Liver (tissue), 3 donors: ENCODE measurements around the gene TMEM223.

Experiments used
- HNF4A ChIP-seq, 2 donors: conservative IDR thresholded peaks; 2 replicates each; pipeline ENCODE4 v1.6.1; 2016; ENCODE audit warnings: antibody characterized with exemption in 2 of 2, mild to moderate bottlenecking in 2 of 2
- JUND ChIP-seq, 2 donors: IDR thresholded peaks; 2 replicates each; pipeline ENCODE4 v1.6.1; 2016; ENCODE audit warnings: antibody characterized with exemption in 2 of 2
- RAD21 ChIP-seq, 2 donors: IDR thresholded peaks; 2 replicates each; pipeline ENCODE4 v1.6.1; 2016; ENCODE audit warnings: antibody characterized with exemption in 2 of 2, mild to moderate bottlenecking in 2 of 2
- SP1 ChIP-seq: IDR thresholded peaks from 2 replicates; pipeline ENCODE4 v1.6.1; 2018; ENCODE audit warnings: antibody characterized with exemption, mild to moderate bottlenecking
- TAF1 ChIP-seq: conservative IDR thresholded peaks from 2 replicates; pipeline ENCODE4 v1.6.1; 2016; ENCODE audit warnings: antibody characterized with exemption, mild to moderate bottlenecking
- YY1 ChIP-seq: IDR thresholded peaks from 2 replicates; pipeline ENCODE4 v1.6.1; 2016; ENCODE audit warnings: antibody characterized with exemption, mild to moderate bottlenecking
- TF ChIP-seq, protein P1 (sequence below): fragments of 150-350 bp; IDR thresholded peaks from 2 replicates; pipeline ENCODE4 v1.5.1; 2017; ENCODE audit warnings: improper control_type of control experiment, low read depth, low read length; ENCODE audit not compliant: missing input control
- TF ChIP-seq, protein P2 (sequence below): IDR thresholded peaks from 2 replicates; pipeline ENCODE4 v1.6.1; 2016; ENCODE audit warnings: antibody characterized with exemption, mild to moderate bottlenecking
- TF ChIP-seq, protein P3 (sequence below): IDR thresholded peaks from 2 replicates; pipeline ENCODE4 v1.6.1; 2016; ENCODE audit warnings: antibody characterized with exemption
- donor health status: healthy.
- donor health status: healthy.

DNA sequence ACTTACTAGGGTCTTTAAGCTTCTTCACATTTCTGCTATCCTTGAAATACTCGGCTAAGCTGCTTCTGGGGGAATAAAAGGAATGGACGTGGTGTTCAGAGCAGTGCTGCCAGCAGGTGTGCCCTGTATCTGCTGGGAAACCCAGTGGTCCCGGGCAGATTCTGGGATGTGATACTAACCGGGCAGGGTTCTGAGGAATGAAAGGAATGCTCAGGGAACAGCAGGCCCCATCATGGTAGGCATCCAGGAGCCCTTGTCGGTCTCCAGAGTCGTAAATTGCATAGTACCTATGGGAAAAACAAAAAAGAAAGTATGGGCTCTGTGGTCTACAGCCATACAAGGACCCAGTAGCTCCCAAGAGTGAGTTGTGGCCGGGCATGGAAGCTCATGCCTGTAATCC, 4.5 kb upstream of the TMEM223 start:
- TF ChIP-seq, protein P1, sequence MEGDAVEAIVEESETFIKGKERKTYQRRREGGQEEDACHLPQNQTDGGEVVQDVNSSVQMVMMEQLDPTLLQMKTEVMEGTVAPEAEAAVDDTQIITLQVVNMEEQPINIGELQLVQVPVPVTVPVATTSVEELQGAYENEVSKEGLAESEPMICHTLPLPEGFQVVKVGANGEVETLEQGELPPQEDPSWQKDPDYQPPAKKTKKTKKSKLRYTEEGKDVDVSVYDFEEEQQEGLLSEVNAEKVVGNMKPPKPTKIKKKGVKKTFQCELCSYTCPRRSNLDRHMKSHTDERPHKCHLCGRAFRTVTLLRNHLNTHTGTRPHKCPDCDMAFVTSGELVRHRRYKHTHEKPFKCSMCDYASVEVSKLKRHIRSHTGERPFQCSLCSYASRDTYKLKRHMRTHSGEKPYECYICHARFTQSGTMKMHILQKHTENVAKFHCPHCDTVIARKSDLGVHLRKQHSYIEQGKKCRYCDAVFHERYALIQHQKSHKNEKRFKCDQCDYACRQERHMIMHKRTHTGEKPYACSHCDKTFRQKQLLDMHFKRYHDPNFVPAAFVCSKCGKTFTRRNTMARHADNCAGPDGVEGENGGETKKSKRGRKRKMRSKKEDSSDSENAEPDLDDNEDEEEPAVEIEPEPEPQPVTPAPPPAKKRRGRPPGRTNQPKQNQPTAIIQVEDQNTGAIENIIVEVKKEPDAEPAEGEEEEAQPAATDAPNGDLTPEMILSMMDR = no peak
- TF ChIP-seq, protein P2, sequence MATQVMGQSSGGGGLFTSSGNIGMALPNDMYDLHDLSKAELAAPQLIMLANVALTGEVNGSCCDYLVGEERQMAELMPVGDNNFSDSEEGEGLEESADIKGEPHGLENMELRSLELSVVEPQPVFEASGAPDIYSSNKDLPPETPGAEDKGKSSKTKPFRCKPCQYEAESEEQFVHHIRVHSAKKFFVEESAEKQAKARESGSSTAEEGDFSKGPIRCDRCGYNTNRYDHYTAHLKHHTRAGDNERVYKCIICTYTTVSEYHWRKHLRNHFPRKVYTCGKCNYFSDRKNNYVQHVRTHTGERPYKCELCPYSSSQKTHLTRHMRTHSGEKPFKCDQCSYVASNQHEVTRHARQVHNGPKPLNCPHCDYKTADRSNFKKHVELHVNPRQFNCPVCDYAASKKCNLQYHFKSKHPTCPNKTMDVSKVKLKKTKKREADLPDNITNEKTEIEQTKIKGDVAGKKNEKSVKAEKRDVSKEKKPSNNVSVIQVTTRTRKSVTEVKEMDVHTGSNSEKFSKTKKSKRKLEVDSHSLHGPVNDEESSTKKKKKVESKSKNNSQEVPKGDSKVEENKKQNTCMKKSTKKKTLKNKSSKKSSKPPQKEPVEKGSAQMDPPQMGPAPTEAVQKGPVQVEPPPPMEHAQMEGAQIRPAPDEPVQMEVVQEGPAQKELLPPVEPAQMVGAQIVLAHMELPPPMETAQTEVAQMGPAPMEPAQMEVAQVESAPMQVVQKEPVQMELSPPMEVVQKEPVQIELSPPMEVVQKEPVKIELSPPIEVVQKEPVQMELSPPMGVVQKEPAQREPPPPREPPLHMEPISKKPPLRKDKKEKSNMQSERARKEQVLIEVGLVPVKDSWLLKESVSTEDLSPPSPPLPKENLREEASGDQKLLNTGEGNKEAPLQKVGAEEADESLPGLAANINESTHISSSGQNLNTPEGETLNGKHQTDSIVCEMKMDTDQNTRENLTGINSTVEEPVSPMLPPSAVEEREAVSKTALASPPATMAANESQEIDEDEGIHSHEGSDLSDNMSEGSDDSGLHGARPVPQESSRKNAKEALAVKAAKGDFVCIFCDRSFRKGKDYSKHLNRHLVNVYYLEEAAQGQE = no peak
- TF ChIP-seq RAD21 (IDR thresholded peaks at IDR 0.05) = no peak
- TF ChIP-seq, protein P3, sequence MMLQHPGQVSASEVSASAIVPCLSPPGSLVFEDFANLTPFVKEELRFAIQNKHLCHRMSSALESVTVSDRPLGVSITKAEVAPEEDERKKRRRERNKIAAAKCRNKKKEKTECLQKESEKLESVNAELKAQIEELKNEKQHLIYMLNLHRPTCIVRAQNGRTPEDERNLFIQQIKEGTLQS = no peak
- TF ChIP-seq TAF1 = no peak
- no peak for TF ChIP-seq SP1
- TF ChIP-seq JUND (IDR thresholded peaks at IDR 0.05) = no peak
- no peak for TF ChIP-seq HNF4A (conservative IDR thresholded peaks at IDR 0.05)
- TF ChIP-seq YY1 = no peak
